GM21360 (cell line): ENCODE measurements around the gene OR9I1.

ENCODE experiments used
- ATAC-seq: cut with Tn5 transposase; IDR thresholded peaks from one replicate; pipeline ENCODE4 v1.9.1; 2021; ENCODE audit warnings: mild to moderate bottlenecking, moderate library complexity; ENCODE audit not compliant: unreplicated experiment

OR9I1 gene, protein sequence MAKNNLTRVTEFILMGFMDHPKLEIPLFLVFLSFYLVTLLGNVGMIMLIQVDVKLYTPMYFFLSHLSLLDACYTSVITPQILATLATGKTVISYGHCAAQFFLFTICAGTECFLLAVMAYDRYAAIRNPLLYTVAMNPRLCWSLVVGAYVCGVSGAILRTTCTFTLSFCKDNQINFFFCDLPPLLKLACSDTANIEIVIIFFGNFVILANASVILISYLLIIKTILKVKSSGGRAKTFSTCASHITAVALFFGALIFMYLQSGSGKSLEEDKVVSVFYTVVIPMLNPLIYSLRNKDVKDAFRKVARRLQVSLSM

DNA sequence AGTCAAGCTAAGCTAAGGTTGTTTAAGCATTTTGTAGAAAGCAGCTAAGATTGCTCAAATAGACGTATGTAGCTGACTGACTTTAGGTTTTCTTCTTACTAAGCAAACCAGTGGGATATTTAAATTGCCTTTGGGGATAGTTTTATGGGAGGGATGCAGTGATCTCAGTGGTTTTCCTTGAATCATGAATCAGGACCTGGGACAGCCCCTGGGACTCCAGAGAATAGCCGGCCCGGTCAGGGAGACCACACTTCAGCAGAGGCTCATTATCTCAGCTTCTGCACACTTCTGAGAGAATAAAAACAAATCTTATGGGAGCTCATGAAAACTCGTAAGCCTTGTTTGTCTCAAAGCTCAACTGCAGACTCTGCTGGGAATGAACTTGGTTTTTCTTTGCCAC lies at the start of gene OR9I1:
TSS of gene OR9I1 (minus strand) at position 62 of the 400 bp plus-strand sequence. CDS start 6,086 bp downstream, outside the sequence.
- ATAC-seq, result no peak

DNA sequence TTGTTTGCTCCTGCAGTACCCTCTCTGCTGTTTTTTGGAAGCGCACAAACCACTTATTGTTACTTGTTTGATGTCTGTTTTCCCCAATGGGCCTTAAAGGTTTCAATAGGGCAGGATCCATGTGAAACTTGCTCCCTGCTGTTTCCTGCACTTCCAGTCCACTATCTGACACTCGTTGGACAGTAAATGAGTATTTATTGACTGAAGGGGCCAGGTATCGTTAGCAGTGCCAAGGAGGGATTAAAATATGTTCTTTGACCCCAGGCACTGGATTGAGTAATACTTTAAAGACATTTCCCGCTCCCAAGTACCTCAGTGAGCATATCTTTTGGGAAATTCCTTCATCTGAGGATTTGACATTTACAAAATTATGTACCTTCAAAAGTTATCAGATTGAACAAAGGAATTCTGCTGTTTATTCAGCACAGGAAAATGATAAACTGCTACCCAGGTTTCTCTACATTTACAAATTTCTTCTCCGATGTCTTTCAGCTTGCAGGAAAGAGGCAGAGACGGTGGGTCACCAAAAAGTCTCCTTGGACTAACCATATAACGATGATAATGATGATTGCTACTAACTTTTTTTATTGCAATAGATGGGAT lies 40.3 kb upstream of the OR9I1 start:
- ATAC-seq, result no peak

DNA sequence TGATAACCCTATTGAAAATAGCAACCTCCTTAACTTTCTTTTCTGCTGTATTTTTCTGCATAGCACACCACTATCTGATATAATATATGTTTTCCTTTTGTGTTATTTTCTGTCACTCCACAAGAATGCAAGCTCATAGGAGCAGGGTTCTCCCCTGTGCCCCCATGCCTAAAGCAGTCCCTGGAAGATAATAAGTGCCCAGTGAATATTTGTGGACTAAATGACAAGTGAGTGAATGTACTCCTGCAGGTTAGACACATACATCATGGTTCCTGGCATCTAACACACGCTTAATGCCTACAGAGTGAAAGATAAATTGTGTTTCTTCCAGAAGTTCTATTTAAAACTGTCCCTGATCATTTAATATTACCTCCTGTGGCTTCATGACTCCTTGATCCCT lies 39.7 kb upstream of the OR9I1 start:
- ATAC-seq, result no peak

DNA sequence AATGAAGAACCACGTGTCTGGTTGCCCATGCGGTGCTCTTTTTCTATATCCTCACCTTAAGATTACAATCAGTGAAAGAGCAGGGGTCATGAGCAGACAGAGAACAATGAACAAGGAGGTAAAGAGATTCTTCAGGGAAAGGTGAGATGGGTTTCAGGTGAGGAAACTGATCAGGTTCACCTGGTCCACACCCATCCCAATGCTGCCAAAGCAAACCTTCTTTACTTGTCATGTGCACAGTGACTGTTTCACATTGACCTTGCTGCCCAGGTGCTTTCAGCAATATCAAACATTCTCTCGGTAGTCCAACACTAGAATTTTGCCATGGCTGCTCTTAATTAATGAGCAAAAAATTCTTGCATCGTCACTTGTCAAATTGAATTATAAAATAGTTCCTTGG lies 39.1 kb upstream of the OR9I1 start:
- ATAC-seq, result no peak

DNA sequence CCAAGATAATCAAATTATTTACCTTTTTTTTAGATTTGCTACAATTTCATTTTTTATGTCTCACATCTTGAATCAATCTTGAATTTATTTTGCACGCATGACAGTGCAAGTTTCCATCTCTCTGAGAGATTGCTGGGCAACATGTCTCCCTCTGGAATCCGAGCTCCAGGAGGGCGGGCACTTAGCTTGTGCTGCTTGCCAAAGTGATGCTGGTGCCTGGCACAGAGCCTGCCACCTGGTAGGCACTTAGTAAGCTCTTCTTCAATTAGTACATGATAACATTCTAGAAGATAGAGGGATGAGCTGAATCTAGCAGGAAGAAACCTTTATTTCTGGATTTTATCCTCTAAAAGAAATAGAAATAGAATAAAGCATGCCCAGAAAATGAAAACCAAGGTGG lies 27.5 kb upstream of the OR9I1 start:
- no peak for ATAC-seq

DNA sequence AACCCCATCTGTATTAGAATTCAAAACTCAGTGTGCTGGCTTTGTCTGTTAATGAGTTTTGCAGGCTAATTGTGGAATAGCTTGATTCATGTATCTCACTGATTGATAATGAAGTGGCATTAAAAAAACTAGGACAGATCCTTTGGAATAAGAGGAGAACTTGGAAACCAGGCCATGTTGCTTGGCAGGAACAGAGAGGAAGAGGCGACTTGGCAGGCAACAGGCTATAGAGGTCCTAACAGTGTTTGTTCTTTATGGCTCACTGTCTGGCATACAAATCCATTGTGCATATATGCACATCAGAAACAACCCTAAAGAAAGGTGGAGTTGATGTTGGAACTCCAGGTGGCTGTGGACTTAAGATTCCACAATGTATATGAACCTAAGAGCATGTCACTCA lies 17.4 kb upstream of the OR9I1 start:
- no peak for ATAC-seq

DNA sequence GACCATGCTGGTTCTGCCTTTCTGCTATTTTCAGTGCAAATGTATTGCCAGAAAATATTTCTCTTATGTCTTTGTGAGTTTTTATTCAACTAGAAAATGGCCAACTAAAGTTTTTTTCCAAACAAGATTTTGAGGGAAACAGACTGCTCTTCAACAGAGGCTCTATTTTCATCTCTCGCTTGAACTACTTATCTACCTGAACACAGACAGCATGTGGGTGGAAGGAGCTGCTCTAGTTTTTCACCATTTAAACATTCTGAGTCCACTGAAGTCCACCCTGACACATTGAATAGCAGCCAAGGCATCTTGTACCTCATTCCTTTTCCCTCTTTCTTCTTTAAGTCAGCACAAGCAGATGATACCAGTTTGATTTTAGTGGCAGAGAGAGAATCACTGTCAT lies 9.8 kb upstream of the OR9I1 start:
- ATAC-seq, result no peak

DNA sequence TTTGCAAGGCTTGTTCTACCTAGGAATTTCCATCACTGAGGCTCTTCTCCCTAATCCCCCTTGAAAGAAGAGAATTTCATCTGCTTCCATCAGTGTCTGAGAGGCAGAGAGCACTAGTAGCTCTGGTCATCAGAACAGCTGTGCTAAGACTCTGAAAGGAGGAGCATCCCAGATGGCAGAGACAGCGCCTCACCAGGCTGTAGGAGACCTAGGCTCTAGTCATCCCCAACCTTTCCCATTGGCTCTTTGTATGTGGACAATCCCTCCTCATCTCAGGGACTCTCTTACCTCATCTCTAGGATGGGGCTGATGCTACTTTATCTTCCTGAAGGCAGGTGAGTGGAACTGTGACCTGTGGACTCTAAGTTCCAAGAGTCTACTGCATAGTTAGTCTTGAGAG lies 8.8 kb upstream of the OR9I1 start:
- ATAC-seq, result no peak

DNA sequence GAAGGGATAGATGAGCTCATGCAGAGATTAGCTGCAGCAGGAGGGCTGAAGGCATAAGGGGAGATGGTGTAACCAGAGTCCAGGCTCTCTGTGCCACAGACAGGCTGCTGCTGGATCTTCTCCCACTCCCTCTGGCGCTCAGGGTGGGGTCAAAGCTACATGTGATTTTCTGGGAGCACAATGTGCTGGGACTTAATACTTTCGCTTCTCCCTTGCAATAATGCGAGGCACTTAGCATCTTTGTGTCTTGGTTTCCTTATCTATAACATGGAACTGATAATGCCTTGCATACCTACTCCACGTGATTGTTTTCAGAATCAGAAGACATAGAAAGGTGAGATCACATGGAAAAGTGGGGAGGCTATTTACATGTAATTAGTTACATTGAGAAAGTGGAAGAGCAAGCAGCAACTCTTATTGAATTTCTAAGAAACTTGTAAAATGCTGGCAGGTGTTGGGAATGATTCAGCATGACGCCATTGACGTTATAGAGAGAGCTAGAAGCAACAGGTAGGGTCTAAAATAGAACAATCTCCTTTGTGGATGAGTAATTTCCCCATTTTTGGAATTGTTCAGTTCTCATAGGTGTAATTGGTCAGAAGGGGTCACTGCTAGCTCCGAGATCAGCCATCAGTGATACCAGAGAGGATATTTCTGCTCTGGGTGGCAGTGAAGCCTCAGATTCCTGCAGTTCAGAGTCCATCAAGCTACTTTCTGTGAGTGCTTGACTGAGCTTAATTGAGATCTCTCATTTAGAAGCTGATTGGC lies 8.2 kb upstream of the OR9I1 start:
- ATAC-seq, result no peak

DNA sequence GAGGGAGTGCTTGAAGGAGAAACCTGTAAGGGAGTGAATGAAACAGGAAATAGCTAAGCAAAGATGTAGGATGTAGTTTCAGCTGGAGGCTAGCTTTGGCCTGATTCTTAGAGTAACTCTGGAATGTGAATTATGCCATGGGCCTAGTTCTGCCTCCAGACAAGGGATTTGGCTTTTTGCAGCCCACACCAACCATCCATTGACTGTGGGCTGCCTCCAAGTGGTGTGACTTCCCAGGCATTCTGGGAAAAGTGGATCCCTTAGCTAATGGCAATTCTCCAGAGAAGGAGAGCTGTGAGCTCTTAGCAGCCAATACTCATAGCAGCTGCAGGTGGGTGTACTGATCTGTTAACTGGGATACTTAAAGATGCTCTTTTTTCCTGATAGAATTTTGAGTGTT lies 2.0 kb upstream of the OR9I1 start:
- no peak for ATAC-seq

DNA sequence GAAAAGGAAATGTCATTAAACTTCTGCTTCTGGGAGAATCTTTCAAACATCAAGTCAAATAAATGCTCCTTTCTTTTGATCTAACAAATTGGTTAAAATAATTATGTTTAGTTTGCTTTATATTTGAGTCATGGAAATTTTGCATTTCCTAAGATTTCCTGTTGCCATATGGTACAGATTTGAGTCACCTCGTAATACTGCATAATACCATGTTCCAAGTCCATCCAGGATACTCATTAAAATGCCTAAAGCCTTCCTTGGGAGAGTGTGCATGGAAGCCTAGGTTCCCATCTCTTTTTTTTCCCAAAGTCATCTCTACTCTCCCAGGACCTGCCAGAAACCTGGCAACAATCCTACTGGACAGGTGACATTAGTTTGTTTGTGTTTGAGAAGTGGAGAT lies 4.2 kb downstream of the OR9I1 start:
- no peak for ATAC-seq

DNA sequence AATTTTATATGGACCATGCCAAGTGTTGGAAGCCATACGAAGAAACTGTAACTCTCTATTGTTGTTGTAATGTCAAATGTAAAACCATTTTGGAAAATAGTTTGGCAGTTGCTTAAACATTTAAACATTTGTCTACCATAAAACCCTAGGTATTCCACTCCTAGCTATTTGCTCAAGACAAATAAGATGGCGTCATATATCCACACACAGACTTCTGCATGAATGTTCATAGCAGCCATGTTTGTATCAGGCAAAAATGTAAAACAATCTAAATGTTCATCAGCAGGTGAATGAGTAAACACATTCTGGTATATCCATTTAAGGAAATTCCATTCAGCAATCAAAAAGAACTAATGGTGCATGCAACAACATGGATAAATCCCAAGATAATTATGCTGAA lies 27.9 kb downstream of the OR9I1 start:
- no peak for ATAC-seq

DNA sequence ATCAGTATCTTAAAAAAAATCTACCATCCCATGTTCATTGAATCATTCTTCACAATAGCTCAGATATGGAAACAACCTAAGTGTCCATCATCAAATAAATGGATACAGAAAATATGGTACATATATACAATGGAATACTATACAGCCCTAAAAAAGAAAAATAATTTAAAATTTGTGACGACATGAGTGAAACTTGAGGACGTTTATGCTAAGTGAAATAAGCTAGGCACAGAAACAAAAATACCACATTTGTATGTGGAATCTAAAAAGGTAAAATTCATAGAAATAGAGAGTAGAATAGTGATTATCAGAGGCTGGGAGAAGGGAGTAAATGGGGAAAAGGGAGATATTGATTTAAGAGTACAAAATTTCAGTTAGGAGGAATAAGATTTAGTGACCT lies 38.8 kb downstream of the OR9I1 start:
- ATAC-seq, result no peak

DNA sequence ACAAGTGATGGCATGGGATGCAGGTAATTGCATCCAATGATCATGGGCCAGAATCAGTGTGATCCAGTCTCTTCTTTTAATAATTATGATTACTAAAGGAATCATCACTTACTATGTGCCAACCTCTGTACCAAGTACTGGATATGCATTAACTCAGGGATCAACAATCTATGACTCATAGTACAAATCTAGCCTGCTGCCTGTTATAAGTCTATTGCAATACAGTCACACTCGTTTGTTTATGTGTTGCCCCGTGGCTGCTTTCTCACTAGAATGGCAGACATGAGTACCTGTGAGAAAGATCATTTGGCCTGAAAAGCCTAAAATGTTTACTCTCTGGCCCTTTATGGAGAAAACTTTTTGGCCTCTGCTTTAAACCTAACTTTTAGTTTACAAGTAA lies 49.5 kb downstream of the OR9I1 start:
- ATAC-seq, result no peak

DNA sequence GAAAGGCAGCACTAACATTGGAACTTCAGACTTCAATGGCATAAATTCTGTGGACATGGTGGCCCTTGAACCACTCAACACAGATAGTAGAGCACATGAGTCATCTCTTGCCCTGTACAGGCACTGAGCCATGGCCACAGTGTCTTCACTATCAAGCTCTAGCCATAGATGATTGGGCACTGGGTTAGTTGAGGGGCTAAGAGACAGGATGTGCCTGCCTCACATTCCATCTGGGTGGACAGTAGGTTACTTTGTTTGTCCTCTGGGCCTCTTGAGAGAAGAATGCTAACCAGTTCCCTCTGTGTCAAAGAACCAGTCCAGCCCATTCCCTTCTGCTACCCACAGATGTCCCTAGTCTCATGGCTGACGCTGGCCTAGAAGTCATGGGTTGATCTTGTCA lies 54.7 kb downstream of the OR9I1 start:
- ATAC-seq, result no peak

DNA sequence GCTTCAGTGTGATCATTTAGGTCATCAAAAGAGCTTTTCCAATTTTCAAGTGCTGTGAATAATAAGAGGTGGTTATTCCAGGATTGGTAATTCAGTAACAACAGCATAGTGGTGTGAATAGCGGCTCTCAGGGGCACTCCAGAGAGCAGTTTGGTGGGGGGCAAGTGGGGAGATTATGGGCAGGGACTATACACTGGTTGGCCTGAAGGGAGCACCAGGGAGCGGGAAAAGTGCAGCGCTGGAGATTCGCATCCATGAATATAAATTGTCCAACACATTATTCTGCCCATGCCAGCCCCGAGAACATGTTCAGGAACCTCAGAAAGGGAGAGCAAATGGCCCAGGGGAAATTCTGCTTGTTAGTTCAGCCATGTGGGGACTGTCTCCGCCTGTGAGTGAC lies 56.7 kb downstream of the OR9I1 start:
- no peak for ATAC-seq

DNA sequence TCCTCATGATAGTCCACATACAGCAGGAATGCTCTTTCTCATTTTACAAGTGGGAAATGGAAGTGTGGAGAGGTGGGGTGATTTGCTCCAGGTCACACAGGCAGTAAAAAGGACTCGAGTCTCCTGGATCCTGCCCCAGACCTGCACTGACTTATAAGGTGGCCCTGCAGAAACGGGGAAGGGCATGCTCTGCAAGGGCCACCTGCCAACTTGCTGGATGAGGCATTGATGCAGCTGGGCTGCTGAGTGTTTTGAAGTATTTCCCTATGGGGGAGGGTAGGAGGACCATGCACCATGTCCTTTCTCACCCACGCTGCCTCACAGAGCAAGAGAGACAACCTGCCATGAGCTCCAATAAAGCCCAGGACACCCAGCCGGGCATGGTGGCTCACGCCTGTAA lies 57.6 kb downstream of the OR9I1 start:
- ATAC-seq, result no peak
